GM23338 (cell line): Measurements from ENCODE around the gene CBLN3. TPM values are rescaled to one million over a fixed set of nuclear protein-coding genes. Genes with fewer than 3 reads are reported as not detected.

Experiments used
- ATAC-seq: fragments of 200-7000 bp; cut with Tn5 transposase; 3 replicates; pipeline ENCODE4 v1.9.1; 2020
- DNase-seq: peaks from one replicate; pipeline ENCODE4 v3.0.0-alpha.2; 2015; ENCODE audit warnings: low spot score
- H2AFZ ChIP-seq: fragments of 200-600 bp; sonication (generic); 2 replicates; pipeline ENCODE4 v1.8.0; 2016; ENCODE audit warnings: antibody characterized with exemption, mild to moderate bottlenecking, moderate library complexity
- H3F3A ChIP-seq: fragments of 200-600 bp; sonication (generic); replicated peaks from 2 replicates; pipeline ENCODE4 v1.8.0; 2017; ENCODE audit warnings: antibody characterized with exemption, mixed run types, low read depth
- H3K27ac ChIP-seq: fragments of 200-600 bp; sonication (generic); 2 replicates; pipeline ENCODE4 v1.6.1; 2016; ENCODE audit warnings: low read depth
- H3K27me3 ChIP-seq: fragments of 200-600 bp; sonication (generic); 2 replicates; pipeline ENCODE4 v1.8.0; 2016; ENCODE audit warnings: mild to moderate bottlenecking, mixed run types, moderate library complexity; ENCODE audit not compliant: insufficient read depth
- H3K36me3 ChIP-seq: fragments of 200-600 bp; sonication (generic); 2 replicates; pipeline ENCODE4 v1.8.0; 2016; ENCODE audit warnings: mild to moderate bottlenecking; ENCODE audit not compliant: insufficient read depth
- H3K4me1 ChIP-seq: fragments of 200-600 bp; sonication (generic); 2 replicates; pipeline ENCODE4 v1.8.0; 2016; ENCODE audit warnings: mild to moderate bottlenecking, moderate library complexity; ENCODE audit not compliant: insufficient read depth
- H3K4me2 ChIP-seq: fragments of 200-600 bp; sonication (generic); 2 replicates; pipeline ENCODE4 v1.7.1; 2017; ENCODE audit warnings: mixed run types
- H3K4me3 ChIP-seq: fragments of 200-600 bp; sonication (generic); 2 replicates; pipeline ENCODE4 v1.6.1; 2016; ENCODE audit warnings: mixed run types
- H3K79me2 ChIP-seq: fragments of 200-600 bp; sonication (generic); replicated peaks from 2 replicates; pipeline ENCODE4 v1.8.0; 2017; ENCODE audit warnings: mild to moderate bottlenecking; ENCODE audit not compliant: insufficient read depth
- H3K9me2 ChIP-seq: fragments of 200-600 bp; sonication (generic); 2 replicates; pipeline ENCODE4 v1.8.0; 2017; ENCODE audit not compliant: insufficient read depth
- H4K20me1 ChIP-seq: fragments of 200-600 bp; sonication (generic); replicated peaks from 2 replicates; pipeline ENCODE4 v1.8.0; 2017; ENCODE audit warnings: mild to moderate bottlenecking; ENCODE audit not compliant: insufficient read depth
- H3K27ac Mint-ChIP-seq: 2 replicates; pipeline ENCODE4 v1.8.0; 2020; ENCODE audit warnings: inconsistent platforms, mild to moderate bottlenecking, moderate library complexity, mixed read lengths
- H3K27me3 Mint-ChIP-seq: 3 replicates; pipeline ENCODE4 v1.8.0; 2022; ENCODE audit warnings: low read depth, mild to moderate bottlenecking, moderate library complexity, mixed read lengths, inconsistent platforms; ENCODE audit not compliant: insufficient read depth, poor library complexity
- H3K36me3 Mint-ChIP-seq: 3 replicates; pipeline ENCODE4 v1.8.0; 2021; ENCODE audit warnings: low read depth, mild to moderate bottlenecking, inconsistent platforms, moderate library complexity, mixed read lengths
- H3K4me1 Mint-ChIP-seq: 3 replicates; pipeline ENCODE4 v1.8.0; 2020; ENCODE audit warnings: mild to moderate bottlenecking, inconsistent platforms, mixed read lengths
- H3K4me3 Mint-ChIP-seq: 3 replicates; pipeline ENCODE4 v1.8.0; 2021; ENCODE audit warnings: moderate library complexity, mild to moderate bottlenecking, inconsistent platforms, mixed read lengths
- H3K9me3 Mint-ChIP-seq: 3 replicates; pipeline ENCODE4 v1.8.0; 2020; ENCODE audit warnings: moderate library complexity, mild to moderate bottlenecking, inconsistent platforms, mixed read lengths
- CREB1 ChIP-seq: fragments of 250-450 bp; sonication (Bioruptor Pico); IDR thresholded peaks from 2 replicates; pipeline ENCODE4 v1.5.0; 2020; ENCODE audit warnings: low read depth, mild to moderate bottlenecking, moderate library complexity
- ETS1 ChIP-seq: IDR thresholded peaks from 2 replicates; pipeline ENCODE4 v1.6.1; 2016; ENCODE audit warnings: antibody characterized with exemption
- EZH2 ChIP-seq: fragments of 200-600 bp; sonication (generic); IDR thresholded peaks from one replicate; pipeline ENCODE4 v1.8.0; 2017; ENCODE audit warnings: antibody characterized with exemption, mild to moderate bottlenecking, low read depth; ENCODE audit not compliant: unreplicated experiment
- EZH2phosphoT487 ChIP-seq: fragments of 200-600 bp; sonication (generic); IDR thresholded peaks from one replicate; pipeline ENCODE4 v1.8.1; 2018; ENCODE audit warnings: antibody characterized with exemption; ENCODE audit not compliant: unreplicated experiment
- JUNB ChIP-seq: IDR thresholded peaks from one replicate; pipeline ENCODE4 v1.6.1; 2016; ENCODE audit warnings: antibody characterized with exemption; ENCODE audit not compliant: unreplicated experiment
- NANOG ChIP-seq: IDR thresholded peaks from 2 replicates; pipeline ENCODE4 v1.6.1; 2016; ENCODE audit warnings: antibody characterized with exemption, borderline replicate concordance
- POLR2AphosphoS5 ChIP-seq: IDR thresholded peaks from 2 replicates; pipeline ENCODE4 v1.6.1; 2016; ENCODE audit warnings: antibody characterized with exemption, low read depth
- REST ChIP-seq: IDR thresholded peaks from one replicate; pipeline ENCODE4 v1.6.1; 2018; ENCODE audit warnings: antibody characterized with exemption; ENCODE audit not compliant: unreplicated experiment
- STAT1 ChIP-seq: IDR thresholded peaks from one replicate; pipeline ENCODE4 v1.6.1; 2016; ENCODE audit warnings: antibody characterized with exemption; ENCODE audit not compliant: unreplicated experiment
- ZNF114 ChIP-seq: fragments of 250-450 bp; sonication (Bioruptor Pico); IDR thresholded peaks from 2 replicates; pipeline ENCODE4 v1.5.0; 2020; ENCODE audit warnings: mild to moderate bottlenecking, moderate library complexity
- ZNF331 ChIP-seq: fragments of 250-450 bp; sonication (Bioruptor Pico); IDR thresholded peaks from 2 replicates; pipeline ENCODE4 v1.5.0; 2020; ENCODE audit warnings: low read depth, mild to moderate bottlenecking, moderate library complexity
- ZNF462 ChIP-seq: fragments of 250-450 bp; sonication (Bioruptor Pico); IDR thresholded peaks from 2 replicates; pipeline ENCODE4 v1.5.0; 2020; ENCODE audit warnings: mild to moderate bottlenecking, moderate library complexity
- polyA plus RNA-seq: library from polyadenylated mRNA; unstranded; fragments of >200 nt; fragmentation: Nextera tagmentation; extraction: Ambion mirVana; gene quantifications from 2 replicates; pipeline ENCODE4 v1.2.1, GENCODE V29; 2016
- total RNA-seq: library from RNA; depleted of rRNA; stranded (reverse); fragments of >200 nt; shearing (Covaris generic); gene quantifications from 2 replicates; pipeline ENCODE4 v1.2.3, GENCODE V29; 2014
- TF ChIP-seq, protein P1 (sequence below), 2 experiments: fragments of 200-600 bp in 1 of 2; sonication (generic) in 1 of 2; conservative IDR thresholded peaks; 2 replicates each; pipeline versions ENCODE4 v1.5.1 to v1.6.1; 2016 to 2017; ENCODE audit warnings: antibody characterized with exemption in 2 of 2, low read depth in 2 of 2, mild to moderate bottlenecking in 2 of 2, moderate library complexity in 1 of 2

CBLN3 gene
- total and polyA plus RNA-seq, 2 experiments from 2014 or later = 0.07 to 0.19 TPM

GRCh38 chr14:24407608-24408325, 21.7 kb downstream of the CBLN3 start:
- Histone ChIP-seq H3K9me2 (no peaks in the 10 kb centered on the region), H3K36me3 (no peaks in the 10 kb centered on the region), H3K4me2 (no peak overlapping the region), H3K4me3 (no peak overlapping the region), H3F3A (no peaks in the 10 kb centered on the region), H3K79me2 (no peaks in the 10 kb centered on the region), H3K4me1 (no peaks in the 10 kb centered on the region), H3K27me3 (no peaks in the 10 kb centered on the region), H2AFZ (no peak overlapping the region), H3K27ac (no peak overlapping the region), H4K20me1 (no peaks in the 10 kb centered on the region)
- ATAC-seq (no peak), DNase-seq (no peak)
- Mint-ChIP-seq H3K27me3 (peaks cover 4% of the 10 kb centered on the region), H3K36me3 (no peaks in the 10 kb centered on the region), H3K4me3 (no peak overlapping the region), H3K9me3 (no peaks in the 10 kb centered on the region), H3K27ac (no peak overlapping the region), H3K4me1 (peaks cover 21% of the 10 kb centered on the region)
- TF ChIP-seq ZNF331 (CRISPR knock-in tag) (no peak), EZH2phosphoT487 (no peak), JUNB (no peak), STAT1 (no peak), POLR2AphosphoS5 (no peak), ETS1 (no peak), EZH2 (no peak), CREB1 (CRISPR knock-in tag) (no peak), ZNF114 (CRISPR knock-in tag) (no peak), ZNF462 (CRISPR knock-in tag) (no peak), NANOG (no peak), REST (no peak)
- TF ChIP-seq, protein P1, sequence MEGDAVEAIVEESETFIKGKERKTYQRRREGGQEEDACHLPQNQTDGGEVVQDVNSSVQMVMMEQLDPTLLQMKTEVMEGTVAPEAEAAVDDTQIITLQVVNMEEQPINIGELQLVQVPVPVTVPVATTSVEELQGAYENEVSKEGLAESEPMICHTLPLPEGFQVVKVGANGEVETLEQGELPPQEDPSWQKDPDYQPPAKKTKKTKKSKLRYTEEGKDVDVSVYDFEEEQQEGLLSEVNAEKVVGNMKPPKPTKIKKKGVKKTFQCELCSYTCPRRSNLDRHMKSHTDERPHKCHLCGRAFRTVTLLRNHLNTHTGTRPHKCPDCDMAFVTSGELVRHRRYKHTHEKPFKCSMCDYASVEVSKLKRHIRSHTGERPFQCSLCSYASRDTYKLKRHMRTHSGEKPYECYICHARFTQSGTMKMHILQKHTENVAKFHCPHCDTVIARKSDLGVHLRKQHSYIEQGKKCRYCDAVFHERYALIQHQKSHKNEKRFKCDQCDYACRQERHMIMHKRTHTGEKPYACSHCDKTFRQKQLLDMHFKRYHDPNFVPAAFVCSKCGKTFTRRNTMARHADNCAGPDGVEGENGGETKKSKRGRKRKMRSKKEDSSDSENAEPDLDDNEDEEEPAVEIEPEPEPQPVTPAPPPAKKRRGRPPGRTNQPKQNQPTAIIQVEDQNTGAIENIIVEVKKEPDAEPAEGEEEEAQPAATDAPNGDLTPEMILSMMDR (conservative IDR thresholded peaks at IDR 0.05; ENCODE audit: low read depth in 2 of 2) = no peak
